Ovary (tissue), 3 donors: ENCODE results near the gene WWC1.

Source experiments
- POLR2A ChIP-seq: fragments of 450-650 bp; IDR thresholded peaks from one replicate; pipeline ENCODE4 v1.6.1; 2017; ENCODE audit warnings: antibody characterized with exemption, mild to moderate bottlenecking, moderate library complexity
- TF ChIP-seq, protein P1 (sequence below), 3 donors: fragments of 450-650 bp in 2 of 3; fragments of 200-600 bp in 1 of 3; IDR thresholded peaks; one replicate each; pipeline versions ENCODE4 v1.5.1 to v1.8.0; 2016 to 2022; ENCODE audit warnings: antibody characterized with exemption in 3 of 3, mild to moderate bottlenecking in 1 of 3
- donor health status: DM: no; HTN: no; CAD: no.

DNA sequence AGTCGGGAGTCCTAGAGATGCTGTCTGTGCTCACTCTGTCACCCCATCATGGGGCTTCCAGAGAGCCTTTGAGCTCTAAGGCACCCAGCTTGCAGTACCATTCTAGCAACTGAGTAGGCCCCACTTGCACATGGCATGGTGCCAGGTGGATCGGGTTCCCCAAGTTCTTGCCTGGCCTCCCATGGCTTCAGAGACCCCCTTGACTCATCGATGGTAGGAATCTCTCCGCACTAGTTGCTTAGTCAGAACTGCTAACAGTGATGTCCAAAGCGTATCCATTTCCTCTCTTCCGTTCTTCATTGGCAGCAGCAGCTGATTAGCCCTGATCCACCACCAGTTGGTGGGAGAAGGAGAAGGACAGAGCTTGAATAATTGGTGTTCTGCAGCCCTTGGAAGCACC is 124.5 kb downstream of the WWC1 start:
- TF ChIP-seq, protein P1, sequence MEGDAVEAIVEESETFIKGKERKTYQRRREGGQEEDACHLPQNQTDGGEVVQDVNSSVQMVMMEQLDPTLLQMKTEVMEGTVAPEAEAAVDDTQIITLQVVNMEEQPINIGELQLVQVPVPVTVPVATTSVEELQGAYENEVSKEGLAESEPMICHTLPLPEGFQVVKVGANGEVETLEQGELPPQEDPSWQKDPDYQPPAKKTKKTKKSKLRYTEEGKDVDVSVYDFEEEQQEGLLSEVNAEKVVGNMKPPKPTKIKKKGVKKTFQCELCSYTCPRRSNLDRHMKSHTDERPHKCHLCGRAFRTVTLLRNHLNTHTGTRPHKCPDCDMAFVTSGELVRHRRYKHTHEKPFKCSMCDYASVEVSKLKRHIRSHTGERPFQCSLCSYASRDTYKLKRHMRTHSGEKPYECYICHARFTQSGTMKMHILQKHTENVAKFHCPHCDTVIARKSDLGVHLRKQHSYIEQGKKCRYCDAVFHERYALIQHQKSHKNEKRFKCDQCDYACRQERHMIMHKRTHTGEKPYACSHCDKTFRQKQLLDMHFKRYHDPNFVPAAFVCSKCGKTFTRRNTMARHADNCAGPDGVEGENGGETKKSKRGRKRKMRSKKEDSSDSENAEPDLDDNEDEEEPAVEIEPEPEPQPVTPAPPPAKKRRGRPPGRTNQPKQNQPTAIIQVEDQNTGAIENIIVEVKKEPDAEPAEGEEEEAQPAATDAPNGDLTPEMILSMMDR (IDR thresholded peaks at IDR 0.05), result no peak
- no peak for TF ChIP-seq POLR2A
